ENCODE data around the gene RAB24.
A peak's percentile ranks its signal among the peaks of the same experiment; 100 is the strongest.

The RAB24 gene

DNA sequence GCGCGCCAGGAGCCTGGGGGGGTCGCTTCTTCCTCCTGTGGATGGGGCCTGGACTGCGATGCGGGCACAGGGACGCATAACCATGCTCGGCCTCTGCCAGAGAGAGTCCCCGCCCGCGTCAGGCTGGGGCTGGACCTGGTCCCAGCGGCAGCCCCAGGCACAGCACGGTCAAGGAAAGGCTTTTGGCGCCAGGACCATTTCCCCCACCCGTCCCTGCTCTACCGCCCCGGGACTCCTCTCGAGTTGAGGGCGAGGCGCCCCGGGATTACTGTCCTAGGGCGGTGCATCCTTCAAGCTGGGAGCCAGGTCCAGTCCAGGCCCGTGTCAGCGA lies 7.8 kb upstream of the RAB24 start:
- peaks cover 0 to 28% (median 2%) of the 10 kb centered on the region in 4 experiments for H3K36me3 ChIP-seq (ENCODE audit: control insufficient read depth in 4 of 4, insufficient read depth in 4 of 4, low read length in 3 of 4)
- POLR2A ChIA-PET: interaction anchor here (0.8 to 1.0 kb wide), 2 partner anchors 10 to 11 kb away, joined by 3 to 4 read pairs; no protein-coding TSS in a partner anchor
- CTCF ChIA-PET: interaction anchor here (1.1 to 5.6 kb wide), 8 partner anchors 9 to 197 kb away, joined by 3 to 42 read pairs (median 9); no protein-coding TSS in a partner anchor
- peak overlapping the region; percentile 41 to 89 (median 70) for H3K4me3 ChIP-seq (ENCODE audit: control insufficient read depth in 1 of 7, extremely low read depth in 1 of 7, insufficient read depth in 4 of 7, low read depth in 2 of 7, low read length in 6 of 7)
- no peaks in the 10 kb centered on the region for H3K27me3 ChIP-seq (replicated peaks in 2 of 5; ENCODE audit: control insufficient read depth in 4 of 5, insufficient read depth in 5 of 5, low read length in 4 of 5)
- no peak overlapping the region for H3K27ac ChIP-seq (ENCODE audit: insufficient read depth in 1 of 2, low read depth in 1 of 2, low read length in 2 of 2, poor library complexity in 1 of 2, severe bottlenecking in 2 of 2)
- WGBS (ENCODE audit: insufficient coverage): 0% methylated on average over 20 of the region's 23 CpGs
- peaks cover 4 to 69% (median 66%) of the 10 kb centered on the region in 4 experiments for H3K4me1 ChIP-seq (ENCODE audit: control extremely low read depth in 1 of 4, control insufficient read depth in 4 of 4, insufficient read depth in 4 of 4, low read length in 3 of 4)
- no peaks in the 10 kb centered on the region for H3K9me3 ChIP-seq (ENCODE audit: control extremely low read depth in 1 of 5, control insufficient read depth in 4 of 5, insufficient read depth in 2 of 5, low read depth in 1 of 5, low read length in 4 of 5)
- DNase-seq: no peak

DNA sequence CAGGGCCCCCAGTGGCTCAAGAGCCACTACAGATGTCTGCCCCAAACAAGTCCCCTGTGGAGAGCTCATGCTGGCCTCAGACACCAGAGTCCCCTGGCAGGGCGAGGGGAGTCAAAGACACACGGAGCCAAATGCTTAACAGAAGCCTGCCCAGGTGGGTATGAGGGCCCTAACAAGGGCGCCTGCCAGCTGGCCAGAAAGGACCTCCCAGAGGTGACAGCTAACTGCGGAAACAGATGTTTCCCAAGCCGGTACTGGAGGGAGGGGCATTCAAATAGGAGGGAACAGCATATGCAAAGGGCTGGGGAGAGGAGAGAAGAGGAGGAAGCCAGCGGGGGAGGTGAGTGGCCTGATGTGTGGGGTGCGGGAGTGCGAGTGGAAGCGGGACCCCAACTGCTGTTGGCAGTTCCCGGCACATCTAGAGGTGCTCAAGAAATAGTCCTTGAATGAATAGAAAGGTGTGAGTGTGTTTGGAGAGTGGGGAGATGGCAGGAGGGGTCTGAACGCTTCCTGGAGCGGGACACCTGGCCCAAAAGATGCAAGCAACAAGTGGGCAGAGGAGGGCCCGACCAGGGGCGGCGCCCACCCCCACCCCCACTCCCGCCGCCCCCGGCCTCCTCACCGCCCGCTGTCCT lies 7.4 kb upstream of the RAB24 start:
- Histone ChIP-seq H3K27me3 (replicated peaks in 2 of 5; ENCODE audit: control insufficient read depth in 4 of 5, insufficient read depth in 5 of 5, low read length in 4 of 5) (no peaks in the 10 kb centered on the region), H3K4me3 (ENCODE audit: control insufficient read depth in 1 of 7, extremely low read depth in 1 of 7, insufficient read depth in 4 of 7, low read depth in 2 of 7, low read length in 6 of 7) (peak overlapping the region; percentile 13 to 89 (median 70)), H3K4me1 (ENCODE audit: control extremely low read depth in 1 of 4, control insufficient read depth in 4 of 4, insufficient read depth in 4 of 4, low read length in 3 of 4) (peaks cover 4 to 74% (median 70%) of the 10 kb centered on the region in 4 experiments), H3K36me3 (ENCODE audit: control insufficient read depth in 4 of 4, insufficient read depth in 4 of 4, low read length in 3 of 4) (peaks cover 0 to 33% (median 4%) of the 10 kb centered on the region in 4 experiments), H3K9me3 (ENCODE audit: control extremely low read depth in 1 of 5, control insufficient read depth in 4 of 5, insufficient read depth in 2 of 5, low read depth in 1 of 5, low read length in 4 of 5) (no peaks in the 10 kb centered on the region), H3K27ac (ENCODE audit: insufficient read depth in 1 of 2, low read depth in 1 of 2, low read length in 2 of 2, poor library complexity in 1 of 2, severe bottlenecking in 2 of 2) (no peak overlapping the region)
- DNase-seq: peak; percentile 83 to 97 (median 95)
- POLR2A ChIA-PET: interaction anchor here (0.6 to 1.0 kb wide), 3 partner anchors 9 to 11 kb away, joined by 3 to 4 read pairs (median 4); no protein-coding TSS in a partner anchor
- WGBS (ENCODE audit: insufficient coverage): 0% methylated on average over 8 of the region's 20 CpGs
- CTCF ChIA-PET: interaction anchor here (1.0 to 5.6 kb wide), 21 partner anchors 9 to 197 kb away, joined by 3 to 42 read pairs (median 10); partner anchors contain the start of genes LMAN2, RGS14 and SLC34A1

GRCh38 chr5:177310332-177310731 lies 6.8 kb upstream of the RAB24 start:
- WGBS (ENCODE audit: insufficient coverage): 97% methylated on average over 12 of the region's 13 CpGs
- POLR2A ChIA-PET: interaction anchor here (0.6 to 1.0 kb wide), 3 partner anchors 9 to 10 kb away, joined by 3 to 4 read pairs (median 4); no protein-coding TSS in a partner anchor
- H3K4me1 ChIP-seq (ENCODE audit: control extremely low read depth in 1 of 4, control insufficient read depth in 4 of 4, insufficient read depth in 4 of 4, low read length in 3 of 4): peaks cover 7 to 79% (median 76%) of the 10 kb centered on the region in 4 experiments

DNA sequence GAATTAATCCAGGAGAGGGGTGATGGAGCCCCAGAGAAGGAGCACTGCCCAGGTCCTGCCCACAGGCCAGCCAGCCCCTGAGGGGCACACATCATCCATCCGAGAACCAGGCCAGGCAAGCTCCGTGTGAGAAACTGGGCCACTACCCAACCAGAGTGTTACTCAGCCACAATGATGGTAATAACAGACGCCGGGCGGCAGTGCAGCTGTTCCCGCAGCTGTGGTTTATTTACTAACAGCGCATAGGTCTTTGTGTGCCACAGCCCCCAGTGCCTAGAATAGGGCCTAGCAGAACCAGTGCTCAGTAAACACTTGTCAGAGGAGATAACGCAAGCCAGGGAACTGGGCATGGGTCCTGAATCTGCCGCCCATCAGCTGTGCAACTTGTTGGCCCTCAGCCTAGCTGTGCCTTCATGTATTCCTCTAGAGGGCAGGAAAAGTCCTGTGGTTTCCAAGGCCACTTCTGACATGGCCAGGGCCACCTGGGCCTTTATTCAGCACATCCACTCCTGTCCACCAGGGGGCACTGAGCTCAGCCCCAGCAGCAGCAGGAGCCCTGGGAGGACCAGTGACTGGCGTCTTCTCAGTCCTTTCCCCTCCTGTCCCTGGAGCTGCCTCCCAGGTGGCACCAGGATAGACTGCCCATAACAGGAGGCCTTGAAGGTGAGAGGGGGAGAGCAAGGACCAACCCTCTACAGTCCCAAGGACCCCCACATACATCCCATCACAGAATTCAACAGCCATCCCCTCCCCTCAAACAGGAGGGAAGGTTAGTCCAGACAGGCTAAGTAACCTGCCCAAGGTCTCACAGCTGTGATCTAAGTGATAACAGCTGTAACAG lies 6.1 kb upstream of the RAB24 start:
- H3K4me3 ChIP-seq (ENCODE audit: control insufficient read depth in 1 of 7, extremely low read depth in 1 of 7, insufficient read depth in 4 of 7, low read depth in 2 of 7, low read length in 6 of 7): peak overlapping the region in 1 of 7 experiments; percentile 81
- CTCF ChIA-PET: interaction anchor here (0.7 to 5.6 kb wide), 35 partner anchors 8 to 198 kb away, joined by 3 to 42 read pairs (median 6); partner anchors contain the start of genes LMAN2, PDLIM7, RGS14 and SLC34A1
- POLR2A ChIA-PET: no interaction called here
- no peaks in the 10 kb centered on the region for H3K9me3 ChIP-seq (ENCODE audit: control extremely low read depth in 1 of 5, control insufficient read depth in 4 of 5, insufficient read depth in 2 of 5, low read depth in 1 of 5, low read length in 4 of 5)
- peaks cover 7 to 86% (median 83%) of the 10 kb centered on the region in 4 experiments for H3K4me1 ChIP-seq (ENCODE audit: control extremely low read depth in 1 of 4, control insufficient read depth in 4 of 4, insufficient read depth in 4 of 4, low read length in 3 of 4)
- H3K36me3 ChIP-seq (ENCODE audit: control insufficient read depth in 4 of 4, insufficient read depth in 4 of 4, low read length in 3 of 4): peaks cover 0 to 38% (median 7%) of the 10 kb centered on the region in 4 experiments
- 89% methylated on average over 6 of the region's 10 CpGs for WGBS (ENCODE audit: insufficient coverage)
- H3K27ac ChIP-seq (ENCODE audit: insufficient read depth in 1 of 2, low read depth in 1 of 2, low read length in 2 of 2, poor library complexity in 1 of 2, severe bottlenecking in 2 of 2): no peak overlapping the region
- no peaks in the 10 kb centered on the region for H3K27me3 ChIP-seq (replicated peaks in 2 of 5; ENCODE audit: control insufficient read depth in 4 of 5, insufficient read depth in 5 of 5, low read length in 4 of 5)
- DNase-seq: peak; percentile 65 to 77 (median 76)

More at GRCh38 chr5:177310332-177310731, 6.8 kb upstream of the RAB24 start:
- Histone ChIP-seq H3K27me3 (replicated peaks in 2 of 5; ENCODE audit: control insufficient read depth in 4 of 5, insufficient read depth in 5 of 5, low read length in 4 of 5) (no peaks in the 10 kb centered on the region), H3K36me3 (ENCODE audit: control insufficient read depth in 4 of 4, insufficient read depth in 4 of 4, low read length in 3 of 4) (peaks cover 0 to 38% (median 6%) of the 10 kb centered on the region in 4 experiments), H3K9me3 (ENCODE audit: control extremely low read depth in 1 of 5, control insufficient read depth in 4 of 5, insufficient read depth in 2 of 5, low read depth in 1 of 5, low read length in 4 of 5) (no peaks in the 10 kb centered on the region), H3K4me3 (ENCODE audit: control insufficient read depth in 1 of 7, extremely low read depth in 1 of 7, insufficient read depth in 4 of 7, low read depth in 2 of 7, low read length in 6 of 7) (peak overlapping the region in 5 of 7 experiments; percentile 26 to 89 (median 73)), H3K27ac (ENCODE audit: insufficient read depth in 1 of 2, low read depth in 1 of 2, low read length in 2 of 2, poor library complexity in 1 of 2, severe bottlenecking in 2 of 2) (no peak overlapping the region)
- DNase-seq: no peak
- CTCF ChIA-PET: interaction anchor here (0.7 to 5.6 kb wide), 29 partner anchors 9 to 198 kb away, joined by 3 to 42 read pairs (median 7); partner anchors contain the start of genes LMAN2, PDLIM7, RGS14 and SLC34A1

DNA sequence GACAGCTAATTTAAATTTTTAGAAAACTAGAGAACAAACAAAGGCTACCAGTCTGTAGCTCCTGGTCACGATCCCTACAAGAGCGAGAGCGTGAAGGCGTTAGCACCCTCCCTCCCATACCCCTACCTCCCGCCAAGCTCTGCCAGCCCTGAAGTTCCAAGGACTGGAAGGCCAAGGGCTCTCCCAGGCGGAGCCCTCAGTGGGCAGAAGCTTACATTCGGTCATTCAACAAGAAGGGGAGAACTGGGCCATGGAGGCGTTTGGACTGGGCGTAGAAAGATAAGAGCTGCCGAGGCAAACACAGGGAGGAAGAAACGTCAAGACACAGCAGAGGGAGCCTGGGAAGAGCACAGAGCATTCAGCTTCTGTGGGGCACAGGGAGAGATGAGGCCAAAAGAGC lies 5.2 kb upstream of the RAB24 start:
- Histone ChIP-seq H3K36me3 (ENCODE audit: control insufficient read depth in 4 of 4, insufficient read depth in 4 of 4, low read length in 3 of 4) (peaks cover 0 to 38% (median 7%) of the 10 kb centered on the region in 4 experiments), H3K4me1 (ENCODE audit: control extremely low read depth in 1 of 4, control insufficient read depth in 4 of 4, insufficient read depth in 4 of 4, low read length in 3 of 4) (peaks cover 12 to 93% (median 90%) of the 10 kb centered on the region in 4 experiments), H3K27me3 (replicated peaks in 2 of 5; ENCODE audit: control insufficient read depth in 4 of 5, insufficient read depth in 5 of 5, low read length in 4 of 5) (no peaks in the 10 kb centered on the region), H3K4me3 (ENCODE audit: control insufficient read depth in 1 of 7, extremely low read depth in 1 of 7, insufficient read depth in 4 of 7, low read depth in 2 of 7, low read length in 6 of 7) (peak overlapping the region in 3 of 7 experiments; percentile 4 to 35 (median 4)), H3K27ac (ENCODE audit: insufficient read depth in 1 of 2, low read depth in 1 of 2, low read length in 2 of 2, poor library complexity in 1 of 2, severe bottlenecking in 2 of 2) (no peak overlapping the region), H3K9me3 (ENCODE audit: control extremely low read depth in 1 of 5, control insufficient read depth in 4 of 5, insufficient read depth in 2 of 5, low read depth in 1 of 5, low read length in 4 of 5) (no peaks in the 10 kb centered on the region)
- WGBS (ENCODE audit: insufficient coverage): 92% methylated on average over 11 of the region's 11 CpGs
- CTCF ChIA-PET: interaction anchor here (0.8 to 5.6 kb wide), 23 partner anchors 9 to 199 kb away, joined by 3 to 42 read pairs (median 7); partner anchors contain the start of genes LMAN2, PDLIM7, RGS14 and SLC34A1
- no peak for DNase-seq
- POLR2A ChIA-PET: interaction anchor here (1.6 kb wide), 1 partner anchor 53 kb away, joined by 5 read pairs; no protein-coding TSS in a partner anchor

- Histone ChIP-seq H3K36me3 (ENCODE audit: control insufficient read depth in 4 of 4, insufficient read depth in 4 of 4, low read length in 3 of 4) (peaks cover 0 to 38% (median 7%) of the 10 kb centered on the region in 4 experiments), H3K9me3 (ENCODE audit: control extremely low read depth in 1 of 5, control insufficient read depth in 4 of 5, insufficient read depth in 2 of 5, low read depth in 1 of 5, low read length in 4 of 5) (no peaks in the 10 kb centered on the region), H3K27ac (ENCODE audit: insufficient read depth in 1 of 2, low read depth in 1 of 2, low read length in 2 of 2, poor library complexity in 1 of 2, severe bottlenecking in 2 of 2) (peak overlapping the region; percentile 44 to 76), H3K27me3 (replicated peaks in 2 of 5; ENCODE audit: control insufficient read depth in 4 of 5, insufficient read depth in 5 of 5, low read length in 4 of 5) (no peaks in the 10 kb centered on the region), H3K4me3 (ENCODE audit: control insufficient read depth in 1 of 7, extremely low read depth in 1 of 7, insufficient read depth in 4 of 7, low read depth in 2 of 7, low read length in 6 of 7) (peak overlapping the region in 3 of 7 experiments; percentile 3 to 69 (median 19)), H3K4me1 (ENCODE audit: control extremely low read depth in 1 of 4, control insufficient read depth in 4 of 4, insufficient read depth in 4 of 4, low read length in 3 of 4) (peaks cover 11 to 96% (median 90%) of the 10 kb centered on the region in 4 experiments)
- CTCF ChIA-PET: interaction anchor here (0.9 to 5.6 kb wide), 12 partner anchors 8 to 194 kb away, joined by 3 to 42 read pairs (median 8); partner anchors contain the start of gene RGS14
- POLR2A ChIA-PET: interaction anchor here (1.6 kb wide), 1 partner anchor 54 kb away, joined by 5 read pairs; no protein-coding TSS in a partner anchor
- DNase-seq: peak in 2 of 3 donors; percentile 46 to 60
- 80% methylated on average over 29 of the region's 43 CpGs for WGBS (ENCODE audit: insufficient coverage)
Measured at GRCh38 chr5:177307544-177308363, 4.2 kb upstream of the RAB24 start.

Data from common myeloid progenitor, CD34-positive (primary cell).